Activated CD8-positive, alpha-beta memory T cell treated with anti-CD3 and anti-CD28 coated beads, Interleukin-2, amount 50 U/mL, for 48 hours (primary cell): ENCODE data around the gene PARVG.
A peak's percentile ranks its signal among the peaks of the same experiment; 100 is the strongest.

ENCODE experiments used
- DNase-seq: peaks from one replicate; pipeline ENCODE4 v3.0.0-alpha.2; 2020

Gene PARVG

GRCh38 chr22:44247923-44248892, 67.5 kb downstream of the PARVG start:
- peak; percentile 22 for DNase-seq

- DNase-seq, result peak; percentile 36
Measured at GRCh38 chr22:44248926-44249325, 68.2 kb downstream of the PARVG start.

- peak; percentile 10 for DNase-seq
Measured at GRCh38 chr22:44249376-44250147, 68.8 kb downstream of the PARVG start.

- no peak for DNase-seq
Measured at GRCh38 chr22:44254811-44255210, 74.1 kb downstream of the PARVG start.

- peak; percentile 12 for DNase-seq
Measured at GRCh38 chr22:44256085-44256484, 75.4 kb downstream of the PARVG start.

- DNase-seq, result peak; percentile 3
Measured at GRCh38 chr22:44256556-44257485, 76.1 kb downstream of the PARVG start.
